ENCODE data around the gene ZFPM1.

Gene ZFPM1

GRCh38 chr16:88452482-88453216 lies 431 bp upstream of the ZFPM1 start:
- no peak for DNase-seq

- no peak for DNase-seq
Measured at GRCh38 chr16:88453611-88454522, 787 bp downstream of the ZFPM1 start.

- DNase-seq, result no peak
Measured at GRCh38 chr16:88454523-88454947, 1.5 kb downstream of the ZFPM1 start.

- no peak for DNase-seq
Measured at GRCh38 chr16:88455610-88456355, 2.7 kb downstream of the ZFPM1 start.

GRCh38 chr16:88456356-88457292 lies 3.5 kb downstream of the ZFPM1 start:
- DNase-seq, result no peak

GRCh38 chr16:88458039-88458772 lies 5.1 kb downstream of the ZFPM1 start:
- no peak for DNase-seq

- DNase-seq, result no peak
Measured at GRCh38 chr16:88458773-88459235, 5.7 kb downstream of the ZFPM1 start.

GRCh38 chr16:88459366-88460073 lies 6.4 kb downstream of the ZFPM1 start:
- no peak for DNase-seq

- no peak for DNase-seq
Measured at GRCh38 chr16:88460496-88461330, 7.6 kb downstream of the ZFPM1 start.

- DNase-seq, result no peak
Measured at GRCh38 chr16:88461331-88462269, 8.5 kb downstream of the ZFPM1 start.

GRCh38 chr16:88462396-88462795 lies 9.3 kb downstream of the ZFPM1 start:
- no peak for DNase-seq

- no peak for DNase-seq
Measured at GRCh38 chr16:88463411-88463810, 10.3 kb downstream of the ZFPM1 start.

GRCh38 chr16:88464447-88465318 lies 11.6 kb downstream of the ZFPM1 start:
- no peak for DNase-seq

- no peak for DNase-seq
Measured at GRCh38 chr16:88465387-88465983, 12.4 kb downstream of the ZFPM1 start.

GRCh38 chr16:88466175-88466862 lies 13.2 kb downstream of the ZFPM1 start:
- no peak for DNase-seq

- DNase-seq, result no peak
Measured at GRCh38 chr16:88466949-88467348, 13.9 kb downstream of the ZFPM1 start.
